DMS 273 (cell line): Measurements from ENCODE around the gene KIF6.

Source experiments
- DNase-seq: peaks from one replicate; lab custom pipeline; 2025; ENCODE audit not compliant: unreplicated experiment; lab: John Stamatoyannopoulos, UW

Gene KIF6

DNA sequence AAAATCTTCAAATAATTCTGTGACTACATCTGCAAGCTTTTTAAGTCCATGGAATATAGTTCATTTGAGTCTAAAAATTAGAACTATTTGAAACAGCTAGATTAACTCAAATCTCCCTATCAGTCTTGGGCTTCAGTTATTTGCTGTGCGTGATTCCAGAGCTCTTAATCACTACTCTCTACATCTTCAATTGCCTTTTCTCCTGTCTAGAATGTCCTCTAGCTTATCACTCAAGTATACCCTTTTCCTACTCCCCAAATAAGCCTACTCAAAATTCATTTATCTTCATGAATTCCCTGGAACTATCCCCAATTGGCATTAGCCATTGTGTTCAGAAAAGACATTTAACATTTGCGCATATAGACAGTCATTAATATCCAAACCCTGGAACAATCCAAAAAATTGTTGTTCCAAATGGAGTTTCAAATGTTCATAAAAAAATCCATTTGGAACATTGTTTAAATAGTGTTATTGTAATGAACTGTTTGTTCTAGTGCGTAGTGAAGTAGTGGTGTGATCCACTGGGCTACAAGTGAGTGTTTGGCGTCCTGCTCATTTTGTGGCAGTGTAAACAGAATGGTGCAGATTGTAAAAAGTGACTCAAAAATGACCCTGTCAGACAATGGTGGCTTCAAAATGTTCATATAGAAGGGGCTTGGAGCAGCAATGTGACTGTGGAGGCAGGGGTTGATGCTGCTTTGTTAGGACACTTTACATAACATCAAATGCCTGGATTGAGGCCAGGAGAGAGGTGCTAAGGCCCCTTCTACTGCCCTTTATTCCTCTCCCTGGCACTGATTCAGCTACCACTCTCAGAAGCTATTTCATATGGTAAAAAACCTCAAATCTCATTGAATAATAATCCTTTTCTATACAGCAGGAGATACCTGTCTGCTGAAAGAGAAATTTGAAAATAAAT is 122.3 kb downstream of the KIF6 start:
- no peak for DNase-seq

DNA sequence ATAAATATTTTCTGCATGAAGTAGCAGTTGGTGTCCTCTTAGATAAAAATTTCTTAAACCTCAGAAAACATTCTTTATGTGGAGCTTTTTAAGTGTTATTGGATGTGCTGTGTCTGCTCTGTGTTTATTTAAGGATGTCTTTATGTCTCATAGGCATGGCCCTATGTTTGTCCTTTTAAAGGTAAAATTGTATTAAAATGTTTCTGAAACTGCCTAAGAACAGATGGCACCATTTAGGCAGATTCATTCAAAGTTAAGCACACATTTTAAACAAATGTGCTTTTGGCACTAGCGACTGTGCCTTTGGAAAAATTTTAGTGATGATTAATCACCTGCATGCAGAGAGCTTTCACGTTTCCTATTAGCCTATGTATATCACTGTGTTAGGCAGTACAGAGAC is 125.2 kb downstream of the KIF6 start:
- DNase-seq, result no peak

DNA sequence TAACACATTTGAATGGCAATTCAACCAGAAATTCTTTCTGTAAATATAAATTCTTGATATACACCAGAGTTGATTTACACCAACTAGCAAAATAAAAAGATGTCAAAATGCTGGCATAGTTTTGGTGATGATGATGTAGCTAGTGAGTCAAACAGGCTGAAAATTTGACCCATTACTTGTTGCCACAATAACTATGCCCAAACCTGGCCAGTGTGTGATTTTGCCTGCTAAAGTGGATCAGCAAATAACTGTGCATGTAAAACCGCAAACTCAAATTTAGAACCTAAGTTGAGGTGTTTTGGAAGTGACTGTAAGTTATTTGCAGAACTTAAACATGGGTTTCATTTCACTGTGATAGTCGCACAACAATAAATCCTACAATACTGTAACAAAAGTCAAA is 125.9 kb downstream of the KIF6 start:
- no peak for DNase-seq

DNA sequence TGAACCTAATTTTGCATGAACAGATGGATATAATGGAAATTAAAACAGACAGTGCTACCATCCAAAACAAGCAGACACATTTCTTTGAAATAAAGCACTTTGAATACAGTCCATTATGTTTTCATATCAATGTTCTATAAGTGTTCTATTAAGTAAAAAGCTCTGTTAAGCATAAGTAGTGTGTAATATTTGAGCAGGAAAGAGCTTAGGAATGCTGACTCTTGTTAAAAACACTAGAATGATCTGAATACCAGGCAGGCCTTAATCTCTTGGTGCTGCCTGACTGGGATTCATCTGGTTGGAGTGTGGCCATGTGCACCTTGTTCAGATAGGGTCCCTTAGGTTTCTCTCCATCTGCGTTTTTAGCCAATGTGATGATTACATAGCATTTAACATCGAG is 130.9 kb downstream of the KIF6 start:
- no peak for DNase-seq

DNA sequence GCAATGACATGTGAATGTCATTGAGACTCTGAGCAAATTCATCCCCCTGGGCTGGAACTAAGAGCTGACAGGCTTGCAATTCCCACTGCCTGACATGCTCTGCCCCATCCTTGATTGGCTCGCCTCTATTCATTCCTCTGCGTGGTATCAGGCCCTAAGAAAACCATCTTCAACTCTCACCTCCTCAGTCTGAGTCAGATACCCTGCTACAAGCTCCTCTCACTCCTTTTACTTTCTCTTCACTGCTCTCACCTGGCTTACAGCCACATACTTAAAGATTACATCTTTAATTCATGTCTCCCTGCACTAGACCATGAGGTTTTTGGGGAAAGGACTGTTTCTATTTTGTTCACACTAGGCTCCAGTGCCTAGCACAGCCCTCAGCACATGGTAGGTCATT is 131.6 kb downstream of the KIF6 start:
- no peak for DNase-seq

DNA sequence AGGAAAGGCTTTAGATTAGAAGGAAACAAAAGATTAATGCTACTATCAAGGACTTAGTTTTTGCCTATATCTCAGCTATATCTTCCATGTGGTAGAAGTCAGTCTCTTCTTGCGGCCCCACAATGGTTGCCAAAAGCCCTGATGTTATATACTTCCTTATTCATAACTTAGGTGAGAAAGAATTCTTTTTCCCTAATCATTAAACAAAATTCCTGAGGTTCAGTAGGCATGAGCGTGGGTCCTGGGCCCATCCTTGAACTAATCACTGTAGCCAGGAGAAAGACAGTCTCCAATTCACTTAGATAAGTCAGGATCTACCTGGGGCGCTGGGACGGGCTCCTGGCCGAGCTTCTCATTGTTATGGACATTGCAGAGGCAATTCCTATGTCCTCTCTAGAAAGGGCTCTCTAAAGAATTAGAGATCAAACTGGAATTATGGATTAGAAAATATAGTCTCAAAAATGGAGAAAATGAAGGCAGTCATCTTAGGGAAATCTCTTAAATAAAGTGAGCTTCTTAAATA is 134.3 kb downstream of the KIF6 start:
- no peak for DNase-seq

DNA sequence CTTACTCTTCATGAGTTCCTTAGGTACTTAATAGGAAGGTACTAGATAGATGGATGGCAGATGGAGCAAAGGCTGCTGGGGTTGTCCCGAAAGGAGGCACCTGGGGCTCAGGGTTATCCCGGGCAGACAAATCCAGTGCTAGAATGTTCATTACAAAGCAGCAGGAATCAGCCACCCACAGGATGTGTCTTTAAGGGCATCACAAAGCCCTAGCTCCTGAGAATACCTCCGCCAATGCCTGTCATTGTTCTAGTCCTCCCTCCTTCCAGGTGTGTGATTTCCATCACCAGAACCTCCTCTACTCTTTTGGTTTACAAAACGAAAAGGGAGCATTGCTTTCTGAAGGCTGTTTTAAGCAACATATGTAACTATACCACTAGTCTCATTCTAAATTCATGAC is 138.1 kb downstream of the KIF6 start:
- no peak for DNase-seq

DNA sequence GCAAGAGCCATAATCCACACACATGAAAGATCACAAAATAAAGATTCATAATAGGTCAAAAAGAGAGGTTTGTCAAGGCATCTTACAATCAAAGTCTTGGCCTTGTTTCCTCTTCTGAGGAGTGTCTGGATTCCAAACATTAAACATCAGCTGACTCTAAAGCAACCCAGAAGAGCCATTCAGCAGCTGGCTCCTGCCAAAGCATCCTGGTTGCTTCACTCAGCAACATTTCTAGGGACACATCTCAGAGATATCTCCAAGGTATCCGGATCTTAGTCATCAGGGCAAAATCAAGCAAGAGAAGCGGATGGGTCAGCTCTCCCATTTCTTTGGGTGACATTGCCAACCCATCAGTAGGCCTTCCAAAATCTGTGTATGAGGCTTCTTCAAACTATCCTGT is 139.6 kb downstream of the KIF6 start:
- DNase-seq, result no peak

DNA sequence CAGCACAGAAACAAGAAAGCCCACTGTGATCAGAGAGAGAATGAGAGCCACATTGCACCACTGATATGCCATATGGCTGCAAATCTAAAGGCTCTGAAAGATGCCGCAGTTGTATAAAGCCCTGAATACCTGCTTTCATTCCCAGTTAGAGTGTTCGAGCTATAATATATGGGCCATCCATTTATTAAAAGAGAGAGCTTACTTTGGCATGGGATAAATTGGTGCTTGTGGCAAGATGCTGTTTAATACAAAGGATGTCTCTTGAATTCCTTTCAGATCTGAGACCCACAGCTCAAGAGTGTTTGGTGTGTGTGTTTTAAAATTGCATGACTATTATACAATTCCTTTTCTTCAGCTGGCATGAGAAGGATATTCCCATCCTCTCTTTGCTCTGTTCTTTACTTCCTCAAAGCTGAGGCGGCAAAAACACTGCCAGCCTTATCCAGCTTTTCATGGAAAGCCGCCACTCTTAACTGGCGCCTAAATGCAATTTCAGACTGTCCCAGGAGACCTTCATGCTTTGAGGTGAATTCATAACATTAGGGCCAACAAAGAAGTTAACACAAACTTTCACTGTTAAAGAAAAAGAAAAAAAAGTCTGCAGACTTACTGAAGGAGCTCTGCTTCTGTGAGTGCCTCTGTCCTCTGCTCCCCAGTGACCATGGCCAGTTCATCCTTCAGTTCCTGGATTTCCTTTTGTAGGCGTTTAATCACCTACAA is 147.6 kb downstream of the KIF6 start:
- DNase-seq, result no peak

DNA sequence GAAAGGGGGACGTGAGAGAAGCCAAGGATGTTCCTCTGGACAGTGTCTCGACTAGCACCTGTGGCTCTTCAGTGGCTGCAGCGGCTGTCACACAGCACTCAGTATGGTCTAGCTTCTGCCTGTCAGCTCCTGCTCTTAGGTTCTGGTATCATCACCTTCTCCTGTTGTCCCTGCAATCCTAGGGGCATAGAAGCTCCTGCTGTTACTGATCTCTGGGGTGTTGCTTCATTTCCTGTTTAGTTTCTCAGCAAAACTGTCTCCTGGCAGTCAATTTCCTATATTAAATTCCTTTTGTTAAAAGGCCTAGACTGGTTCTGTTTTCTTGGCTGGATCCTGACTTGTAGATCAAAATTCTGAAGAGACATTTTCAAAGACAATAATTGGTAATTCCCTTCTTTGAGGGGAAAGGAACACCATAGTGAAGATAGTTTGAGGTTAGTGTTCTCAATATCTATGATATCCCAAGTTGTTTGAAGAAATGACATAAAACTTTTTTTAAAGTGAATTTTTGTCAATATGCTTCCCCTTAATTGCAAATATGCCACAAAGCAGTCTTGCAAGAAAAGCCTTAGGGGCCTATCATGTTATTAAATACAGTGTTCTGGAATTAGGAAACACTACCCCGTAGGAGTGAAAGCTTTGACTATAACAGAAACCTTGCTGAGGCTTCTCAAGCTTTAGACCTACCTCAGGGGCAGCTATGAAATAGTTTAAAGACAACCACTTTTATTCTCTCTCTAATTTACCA is 148.5 kb downstream of the KIF6 start:
- no peak for DNase-seq

DNA sequence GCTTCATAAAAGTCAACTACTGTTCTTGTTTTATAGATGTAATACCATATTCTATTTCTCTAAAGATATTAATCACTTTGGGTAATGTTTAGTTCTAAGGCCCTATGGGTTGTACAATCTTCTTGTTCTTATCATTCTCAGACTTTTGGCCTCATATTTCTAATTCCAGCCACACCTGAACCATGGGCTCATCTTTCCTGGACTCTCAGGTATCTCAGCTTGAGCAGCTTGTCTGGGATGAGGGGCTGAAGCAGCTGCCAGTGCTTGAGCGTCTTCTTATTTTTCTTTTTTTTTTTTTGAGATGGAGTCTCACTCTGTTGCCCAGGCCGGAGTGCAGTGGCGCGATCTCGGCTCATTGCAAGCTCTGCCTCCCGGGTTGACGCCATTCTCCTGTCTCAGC is 150.2 kb downstream of the KIF6 start:
- no peak for DNase-seq

DNA sequence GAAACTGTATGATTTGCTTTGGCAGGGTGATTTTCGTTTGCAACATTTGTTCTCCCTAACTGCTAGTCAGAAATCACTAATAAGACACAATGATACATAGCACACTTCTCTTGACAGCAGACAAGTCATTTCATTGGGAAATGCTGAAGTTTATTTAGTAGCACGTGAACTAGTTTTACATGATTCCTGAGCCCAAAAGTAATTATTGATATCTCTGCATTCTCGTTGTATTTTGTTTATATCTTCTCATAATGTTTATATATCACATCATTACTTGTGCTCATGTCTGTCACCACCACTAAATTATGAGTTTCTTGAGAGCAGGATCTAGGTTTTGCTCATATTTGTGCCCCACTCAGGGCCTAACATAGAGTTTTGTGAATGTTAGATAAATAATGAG is 151.7 kb downstream of the KIF6 start:
- DNase-seq, result no peak

DNA sequence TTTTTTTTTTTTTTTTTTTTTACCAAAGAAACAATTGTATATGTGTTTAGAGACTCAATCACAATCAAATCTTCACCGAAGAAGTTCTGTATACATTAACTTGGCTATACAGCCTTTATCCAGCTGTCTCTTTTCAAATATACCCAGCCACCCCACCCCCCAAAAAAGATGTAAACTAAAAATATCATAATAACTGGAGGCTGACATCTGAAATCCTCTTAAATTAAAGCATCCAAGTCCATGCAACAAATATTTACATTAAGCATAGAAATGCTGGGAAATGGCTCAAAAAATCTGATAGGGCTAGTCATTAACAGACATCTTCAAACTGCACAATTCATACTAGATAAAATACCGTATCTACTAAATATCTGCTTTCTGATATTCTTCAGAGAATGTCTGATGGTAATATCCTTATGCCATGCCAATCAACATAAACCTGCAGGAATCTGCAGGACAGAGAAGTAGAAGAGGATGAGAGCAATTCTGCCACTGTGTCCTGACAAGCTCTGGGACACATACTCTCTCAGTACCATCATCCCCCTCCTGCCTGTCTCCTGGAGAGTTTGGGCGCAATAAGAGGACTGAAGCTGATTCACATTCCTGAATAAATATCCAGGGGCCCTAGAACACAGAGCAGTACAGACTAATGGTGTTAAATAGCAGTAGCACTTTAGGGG is 152.4 kb downstream of the KIF6 start:
- no peak for DNase-seq

DNA sequence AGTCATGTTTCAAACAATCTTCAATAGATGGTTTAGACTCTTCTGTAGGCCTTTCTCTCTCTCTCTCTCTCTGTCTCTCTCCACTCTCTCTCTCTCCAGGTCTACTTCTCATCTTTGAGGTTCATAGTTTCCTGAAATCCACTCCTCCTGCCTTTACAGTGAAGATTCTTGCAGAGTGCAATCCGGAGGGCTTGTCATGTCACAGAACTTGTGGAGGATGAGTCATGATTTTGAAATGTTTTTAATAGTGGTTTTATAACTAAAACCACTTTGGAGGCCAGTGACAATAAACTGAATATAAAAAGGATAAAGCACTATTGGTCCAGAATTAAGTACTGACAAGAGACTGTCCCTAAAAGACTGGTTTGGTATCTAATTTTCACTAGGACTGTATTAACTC is 156.3 kb downstream of the KIF6 start:
- DNase-seq, result no peak

DNA sequence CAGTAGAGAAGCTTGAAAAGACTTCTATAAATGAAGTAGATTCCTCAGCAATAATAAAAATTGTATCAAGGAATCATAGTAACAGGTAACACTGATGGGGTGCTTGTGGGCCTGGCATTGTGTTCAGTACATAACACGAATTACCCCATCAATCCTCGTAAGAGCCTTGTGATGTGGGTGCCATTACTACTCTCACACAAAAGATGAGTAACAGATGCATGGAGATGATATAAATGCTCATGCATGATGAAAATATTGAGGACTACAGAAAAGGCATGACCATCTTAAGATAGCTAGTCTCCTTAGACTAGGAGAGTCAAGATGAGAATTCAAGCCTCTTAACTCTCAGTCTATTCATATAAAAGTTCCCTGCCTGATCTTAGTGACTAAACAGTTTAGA is 158.1 kb downstream of the KIF6 start:
- no peak for DNase-seq

DNA sequence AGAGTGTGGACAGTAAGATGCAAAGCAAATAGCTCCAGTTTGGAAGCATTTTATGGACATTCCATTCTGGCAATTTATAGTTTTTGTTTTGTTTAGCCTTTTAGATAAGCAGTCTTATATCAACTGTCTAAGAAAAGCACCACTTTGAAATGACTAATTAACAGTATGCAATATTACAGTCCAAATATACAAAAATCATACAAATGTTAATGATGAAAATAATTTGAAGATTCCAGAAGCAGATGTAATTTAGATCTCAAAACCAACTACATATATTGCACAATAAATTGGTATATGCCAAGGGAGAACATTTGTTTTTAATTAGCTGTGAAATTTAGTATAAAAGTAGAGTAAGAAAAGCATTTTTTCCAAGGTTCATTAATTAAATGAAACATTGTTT is 158.8 kb downstream of the KIF6 start:
- no peak for DNase-seq

DNA sequence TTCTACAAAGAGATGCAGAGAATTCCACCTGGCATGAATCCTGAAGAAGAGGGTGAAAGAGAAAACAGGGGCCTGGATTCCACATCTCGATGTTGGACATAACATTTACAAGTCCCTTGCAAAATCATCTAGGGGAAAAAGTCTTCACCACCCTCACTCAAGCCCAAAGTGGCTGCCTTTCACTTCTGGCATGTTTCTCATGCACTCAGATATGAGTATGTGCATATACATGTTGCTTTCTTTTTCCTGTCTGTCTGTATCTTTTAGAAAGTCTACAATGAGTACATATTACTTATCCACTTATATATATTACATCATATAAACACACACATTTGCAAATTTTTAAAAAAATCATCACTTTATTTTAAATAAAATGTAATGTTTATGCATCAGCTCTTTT is 159.3 kb downstream of the KIF6 start:
- DNase-seq, result no peak

DNA sequence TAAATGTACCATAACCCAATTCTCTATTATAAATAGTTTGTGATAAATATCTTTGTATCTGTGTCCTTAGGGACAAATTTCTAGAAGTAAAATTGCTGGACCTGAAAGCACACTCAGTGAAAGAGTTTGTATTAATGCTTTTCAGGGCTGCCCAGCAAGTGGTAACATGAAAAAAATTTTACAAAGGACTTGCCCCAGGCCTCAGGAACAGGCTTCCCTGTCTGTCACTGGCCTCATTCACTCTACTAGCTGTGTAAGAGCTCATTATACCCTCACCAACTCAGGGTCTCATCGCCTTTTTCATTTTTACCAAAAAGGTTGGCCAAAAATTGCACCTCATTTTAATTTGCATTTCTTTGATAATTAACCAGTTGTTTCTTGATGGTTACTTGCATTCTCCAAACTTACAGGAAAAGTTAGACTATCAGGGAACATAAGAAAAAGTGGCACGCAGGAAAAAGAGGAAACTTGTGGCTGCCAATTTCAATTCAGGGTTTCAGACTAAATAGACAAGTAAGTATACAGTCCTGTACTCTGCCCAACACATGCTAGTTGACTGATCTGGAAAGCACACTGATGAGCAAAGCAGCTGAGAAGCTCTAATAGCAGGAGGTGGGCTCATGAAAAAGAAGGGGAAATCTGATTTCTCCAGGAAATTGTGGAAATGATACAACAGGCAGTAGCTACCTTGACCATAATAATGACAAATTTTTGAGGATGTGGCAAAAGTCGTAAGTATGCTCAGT is 161.5 kb downstream of the KIF6 start:
- no peak for DNase-seq

DNA sequence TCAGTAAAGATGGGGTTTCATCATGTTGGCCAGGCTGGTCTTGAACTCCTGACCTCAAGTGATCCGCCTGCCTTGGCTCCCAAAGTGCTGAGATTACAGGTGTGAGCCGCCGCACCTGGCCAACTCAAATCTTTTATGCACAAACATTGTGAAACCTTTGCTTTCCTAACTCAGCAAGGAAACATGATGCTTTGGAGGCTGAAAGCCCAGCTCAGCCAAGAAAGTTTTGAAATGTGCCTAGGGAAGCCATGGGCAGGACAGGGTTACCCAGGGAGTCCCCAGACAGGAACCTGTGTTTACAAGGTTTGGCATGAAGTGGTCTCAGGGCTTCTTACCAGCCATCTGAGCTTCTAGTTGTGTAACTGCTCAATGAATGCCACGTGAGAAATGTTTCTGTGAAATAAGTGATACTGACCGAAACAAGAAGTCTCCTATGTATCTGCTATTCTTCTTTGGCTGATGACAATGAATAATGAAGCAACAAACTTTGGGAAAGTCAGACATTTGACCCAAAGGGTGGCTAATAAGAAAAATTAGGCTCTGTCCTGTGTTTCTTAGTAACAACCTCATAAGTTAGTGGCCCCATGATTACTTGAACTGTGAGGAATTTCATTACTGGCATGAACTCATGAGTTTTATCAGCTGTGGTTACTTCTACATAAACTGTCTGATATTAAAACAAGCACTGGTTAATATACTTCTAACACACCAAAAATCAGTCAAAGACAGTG is 163.5 kb downstream of the KIF6 start:
- no peak for DNase-seq

DNA sequence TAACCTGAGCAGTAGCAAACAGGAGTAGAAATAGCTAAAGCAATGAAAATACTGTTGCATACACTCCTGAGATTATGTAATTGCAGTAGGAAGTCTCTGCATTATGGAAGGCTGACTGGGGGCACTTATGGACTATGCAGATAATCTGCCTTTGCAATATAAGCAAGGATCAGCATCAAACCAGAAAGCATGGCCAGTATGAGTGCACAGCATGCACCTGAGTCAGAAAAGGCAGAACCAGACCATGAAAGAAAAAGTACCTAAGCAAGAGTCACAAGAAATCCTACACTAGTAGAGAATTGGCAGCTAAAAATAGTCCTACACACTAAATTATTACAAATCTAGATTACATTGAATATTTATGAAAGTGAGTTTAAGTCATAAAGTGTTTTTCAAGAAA is 164.3 kb downstream of the KIF6 start:
- DNase-seq, result no peak
